K562 (cell line): ENCODE measurements around the gene ETV3L. TPM values are rescaled to one million over a fixed set of nuclear protein-coding genes. Genes with fewer than 3 reads are reported as not detected.

Experiments used
- ASH1L ChIP-seq: fragments of 450-650 bp; IDR thresholded peaks from 2 replicates; pipeline ENCODE4 v1.6.1; 2018; ENCODE audit warnings: borderline replicate concordance, mild to moderate bottlenecking, low read depth; ENCODE audit not compliant: partially characterized antibody
- ATF1 ChIP-seq, 2 experiments: fragments of 450-650 bp in 1 of 2; IDR thresholded peaks; 2 replicates each; pipeline ENCODE4 v1.6.1; 2016; ENCODE audit warnings: missing compliant biosample characterization in 1 of 2, missing genetic modification characterization in 1 of 2
- BHLHE40 ChIP-seq: IDR thresholded peaks from 2 replicates; pipeline ENCODE4 v1.6.1; 2011; ENCODE audit warnings: low read length, improper control_type of control experiment
- DNMT1 ChIP-seq: fragments of 450-650 bp; IDR thresholded peaks from 2 replicates; pipeline ENCODE4 v1.6.1; 2016; ENCODE audit warnings: antibody characterized with exemption, mild to moderate bottlenecking
- ETS2 ChIP-seq: IDR thresholded peaks from 2 replicates; pipeline ENCODE4 v1.6.1; 2016; ENCODE audit warnings: borderline replicate concordance, missing genetic modification characterization, mild to moderate bottlenecking, moderate library complexity, missing compliant biosample characterization; ENCODE audit not compliant: poor library complexity, severe bottlenecking
- GABPB2 ChIP-seq: fragments of 250-450 bp; sonication (Bioruptor Pico); conservative IDR thresholded peaks from 2 replicates; pipeline ENCODE4 v1.5.1; 2021; ENCODE audit warnings: mild to moderate bottlenecking
- GATAD2B ChIP-seq: fragments of 450-650 bp; IDR thresholded peaks from 2 replicates; pipeline ENCODE4 v1.6.1; 2017; ENCODE audit warnings: mild to moderate bottlenecking, borderline replicate concordance
- HNRNPLL ChIP-seq: fragments of 200-400 bp; formaldehyde crosslinking; IDR thresholded peaks from 2 replicates; pipeline ENCODE4 v1.6.1; 2017; ENCODE audit warnings: low read length, low read depth, mild to moderate bottlenecking; ENCODE audit not compliant: poor library complexity, severe bottlenecking
- ID3 ChIP-seq, 2 experiments: fragments of 250-450 bp in 1 of 2; fragments of 450-650 bp in 1 of 2; sonication (Bioruptor Pico) in 1 of 2; IDR thresholded peaks; 2 replicates each; pipeline versions ENCODE4 v1.6.1 to v1.8.0; 2016 to 2021; ENCODE audit warnings: mild to moderate bottlenecking in 2 of 2, moderate library complexity in 2 of 2, missing compliant biosample characterization in 1 of 2, missing genetic modification characterization in 1 of 2
- KHSRP ChIP-seq: fragments of 450-650 bp; IDR thresholded peaks from 2 replicates; pipeline ENCODE4 v1.6.1; 2017
- PRPF4 ChIP-seq: fragments of 200-400 bp; formaldehyde crosslinking; IDR thresholded peaks from one replicate; pipeline ENCODE4 v1.6.1; 2017; ENCODE audit warnings: low read length, low read depth, mild to moderate bottlenecking; ENCODE audit not compliant: insufficient read depth, poor library complexity, severe bottlenecking
- SAFB ChIP-seq: fragments of 200-400 bp; formaldehyde crosslinking; IDR thresholded peaks from 2 replicates; pipeline ENCODE4 v1.6.1; 2017; ENCODE audit warnings: low read depth, low read length, borderline replicate concordance
- SNIP1 ChIP-seq: fragments of 450-650 bp; IDR thresholded peaks from 2 replicates; pipeline ENCODE4 v1.7.1; 2017; ENCODE audit warnings: low read depth, mild to moderate bottlenecking
- SOX6 ChIP-seq: fragments of 450-650 bp; IDR thresholded peaks from 2 replicates; pipeline ENCODE4 v1.6.1; 2014; ENCODE audit warnings: mild to moderate bottlenecking
- TAF7 ChIP-seq: fragments of 450-650 bp; IDR thresholded peaks from 2 replicates; pipeline ENCODE4 v1.6.1; 2016; ENCODE audit warnings: missing genetic modification characterization, missing compliant biosample characterization
- TARDBP ChIP-seq: fragments of 450-650 bp; IDR thresholded peaks from 2 replicates; pipeline ENCODE4 v1.6.1; 2016
- ZNF217 ChIP-seq: sonication (generic); formaldehyde crosslinking; IDR thresholded peaks from 2 replicates; pipeline ENCODE4 v1.8.0; 2022; ENCODE audit warnings: mild to moderate bottlenecking, missing genetic modification reagents
- ZNF311 ChIP-seq: fragments of 250-450 bp; sonication (Bioruptor Pico); IDR thresholded peaks from 2 replicates; pipeline ENCODE4 v1.4.0; 2020; ENCODE audit warnings: mild to moderate bottlenecking, moderate library complexity
- ZNF444 ChIP-seq: fragments of 250-450 bp; sonication (Bioruptor Pico); IDR thresholded peaks from 2 replicates; pipeline ENCODE4 v1.4.0; 2020; ENCODE audit warnings: mild to moderate bottlenecking, moderate library complexity
- ZNF655 ChIP-seq: fragments of 250-450 bp; sonication (Bioruptor Pico); IDR thresholded peaks from 2 replicates; pipeline ENCODE4 v1.5.0; 2021
- ZNF778 ChIP-seq: fragments of 450-650 bp; formaldehyde crosslinking; IDR thresholded peaks from 2 replicates; pipeline ENCODE4 v1.4.0; 2020; ENCODE audit warnings: mild to moderate bottlenecking, moderate library complexity
- polyA plus RNA-seq, 8 experiments: library from polyadenylated mRNA; depleted of rRNA in 4 of 8; stranded (reverse) in 5 of 8; unstranded in 3 of 8; fragments of >200 nt; fragmentation: Nextera tagmentation in 2 of 8; fragmentation: Illumina TruSeq in 1 of 8; extraction: Ambion mirVana in 2 of 8; extraction: Trizol in 1 of 8; gene quantifications; 2 replicates each; pipeline versions ENCODE4 v1.2.1 to v1.2.3, GENCODE V29; 2011 to 2014; ENCODE audit warnings: inconsistent platforms in 1 of 8, missing spikeins in 1 of 8
- total RNA-seq, 7 experiments: library from RNA; depleted of rRNA in 6 of 7; stranded (reverse); fragments of >200 nt in 6 of 7; fragmentation: Illumina TruSeq in 2 of 7; extraction: Trizol in 2 of 7; gene quantifications; 2 replicates each; pipeline versions ENCODE4 v1.2.1 to v1.2.3, GENCODE V29; 2011 to 2021; ENCODE audit warnings: low replicate concordance in 1 of 7
- TF ChIP-seq, protein P1 (sequence below), 2 experiments: IDR thresholded peaks; 2 replicates each; pipeline ENCODE4 v1.6.1; 2011; ENCODE audit warnings: borderline replicate concordance in 1 of 2, control low read depth in 1 of 2, low read depth in 1 of 2, low read length in 1 of 2, mild to moderate bottlenecking in 1 of 2, mixed read lengths in 1 of 2, moderate library complexity in 1 of 2; ENCODE audit not compliant: insufficient read depth in 1 of 2, insufficient read length in 1 of 2, poor library complexity in 1 of 2, severe bottlenecking in 1 of 2; ENCODE audit errors: extremely low read depth in 1 of 2
- TF ChIP-seq, protein P2 (sequence below): fragments of 450-650 bp; IDR thresholded peaks from 2 replicates; pipeline ENCODE4 v1.6.1; 2017; ENCODE audit warnings: antibody characterized with exemption

ETV3L gene
- total and polyA plus RNA-seq, 9 of the 15 experiments (the other 6 are each of a cell fraction or from before 2014, with no cell fraction given): not detected

GRCh38 chr1:157073944-157074685, 25.5 kb downstream of the ETV3L start (continued):
- TF ChIP-seq, protein P1, sequence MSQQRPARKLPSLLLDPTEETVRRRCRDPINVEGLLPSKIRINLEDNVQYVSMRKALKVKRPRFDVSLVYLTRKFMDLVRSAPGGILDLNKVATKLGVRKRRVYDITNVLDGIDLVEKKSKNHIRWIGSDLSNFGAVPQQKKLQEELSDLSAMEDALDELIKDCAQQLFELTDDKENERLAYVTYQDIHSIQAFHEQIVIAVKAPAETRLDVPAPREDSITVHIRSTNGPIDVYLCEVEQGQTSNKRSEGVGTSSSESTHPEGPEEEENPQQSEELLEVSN (IDR thresholded peaks at IDR 0.05; ENCODE audit: borderline replicate concordance in 1 of 2, extremely low read depth in 1 of 2, insufficient read depth in 1 of 2, insufficient read length in 1 of 2, low read depth in 1 of 2, low read length in 1 of 2, poor library complexity in 1 of 2, severe bottlenecking in 1 of 2): peak in 1 of 2 experiments; percentile 39
- TF ChIP-seq SNIP1: no peak
- TF ChIP-seq ETS2 (tag): no peak
- peak; percentile 57 for TF ChIP-seq HNRNPLL
- no peak for TF ChIP-seq TAF7 (tag)
- peak; percentile 39; the same call in 1 of the 2 replicates for TF ChIP-seq BHLHE40
- TF ChIP-seq ID3 (CRISPR knock-in tag; IDR thresholded peaks at IDR 0.05): no peak
- TF ChIP-seq ID3 (tag; IDR thresholded peaks at IDR 0.05): no peak
- no peak for TF ChIP-seq PRPF4
- no peak for TF ChIP-seq ZNF444 (CRISPR knock-in tag)
- TF ChIP-seq ZNF778 (CRISPR knock-in tag): no peak
- no peak for TF ChIP-seq GATAD2B
- no peak for TF ChIP-seq KHSRP
- TF ChIP-seq ZNF311 (CRISPR knock-in tag): no peak
- no peak for TF ChIP-seq ASH1L
- no peak for TF ChIP-seq GABPB2 (CRISPR knock-in tag)
- no peak for TF ChIP-seq ATF1 (CRISPR knock-in tag; IDR thresholded peaks at IDR 0.05)
- peak; percentile 24; the same call in 1 of the 2 replicates for TF ChIP-seq ATF1 (tag; IDR thresholded peaks at IDR 0.05)
- no peak for TF ChIP-seq DNMT1
- TF ChIP-seq, protein P2, sequence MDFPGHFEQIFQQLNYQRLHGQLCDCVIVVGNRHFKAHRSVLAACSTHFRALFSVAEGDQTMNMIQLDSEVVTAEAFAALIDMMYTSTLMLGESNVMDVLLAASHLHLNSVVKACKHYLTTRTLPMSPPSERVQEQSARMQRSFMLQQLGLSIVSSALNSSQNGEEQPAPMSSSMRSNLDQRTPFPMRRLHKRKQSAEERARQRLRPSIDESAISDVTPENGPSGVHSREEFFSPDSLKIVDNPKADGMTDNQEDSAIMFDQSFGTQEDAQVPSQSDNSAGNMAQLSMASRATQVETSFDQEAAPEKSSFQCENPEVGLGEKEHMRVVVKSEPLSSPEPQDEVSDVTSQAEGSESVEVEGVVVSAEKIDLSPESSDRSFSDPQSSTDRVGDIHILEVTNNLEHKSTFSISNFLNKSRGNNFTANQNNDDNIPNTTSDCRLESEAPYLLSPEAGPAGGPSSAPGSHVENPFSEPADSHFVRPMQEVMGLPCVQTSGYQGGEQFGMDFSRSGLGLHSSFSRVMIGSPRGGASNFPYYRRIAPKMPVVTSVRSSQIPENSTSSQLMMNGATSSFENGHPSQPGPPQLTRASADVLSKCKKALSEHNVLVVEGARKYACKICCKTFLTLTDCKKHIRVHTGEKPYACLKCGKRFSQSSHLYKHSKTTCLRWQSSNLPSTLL: no peak
- no peak for TF ChIP-seq TARDBP
- no peak for TF ChIP-seq ZNF655 (CRISPR knock-in tag)
- TF ChIP-seq ZNF217 (CRISPR knock-in tag): no peak
- TF ChIP-seq SAFB: no peak
- no peak for TF ChIP-seq SOX6
